Measurements from ENCODE around the gene CAP1.

DNA sequence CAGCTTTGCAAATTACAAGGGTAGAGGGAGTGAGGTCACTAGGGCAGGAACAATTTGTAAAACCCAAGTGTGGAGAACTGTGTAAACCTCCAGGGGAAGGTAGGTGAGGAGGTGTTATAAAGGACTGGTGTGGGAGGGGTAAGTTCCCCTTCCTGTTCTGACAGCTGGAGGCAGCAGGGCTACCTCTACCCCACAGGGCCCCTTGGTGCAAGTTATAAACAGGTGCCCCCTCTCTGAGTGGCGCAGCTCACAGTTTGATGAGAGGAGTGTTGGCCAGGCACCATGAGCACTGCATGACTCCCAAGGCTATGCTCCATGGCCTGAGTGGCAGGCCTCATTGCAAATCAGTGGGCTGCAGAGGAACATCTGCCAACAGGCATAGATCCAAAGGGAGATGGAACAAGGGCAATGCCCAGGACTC, 44.5 kb upstream of the CAP1 start:
- TF ChIP-seq TEAD4 (IDR thresholded peaks at IDR 0.05) (no peak), EP300 (IDR thresholded peaks at IDR 0.05; ENCODE audit: borderline replicate concordance) (no peak), CEBPB (IDR thresholded peaks at IDR 0.05) (no peak), YY1 (IDR thresholded peaks at IDR 0.05; ENCODE audit: low read depth) (no peak), TCF12 (IDR thresholded peaks at IDR 0.05; ENCODE audit: low read depth) (no peak), RAD21 (IDR thresholded peaks at IDR 0.05; ENCODE audit: low read depth) (no peak), FOXM1 (IDR thresholded peaks at IDR 0.05; ENCODE audit: borderline replicate concordance, low read depth) (no peak), EGR1 (IDR thresholded peaks at IDR 0.05) (no peak), CREB1 (IDR thresholded peaks at IDR 0.05; ENCODE audit: low read depth) (no peak), TAF1 (IDR thresholded peaks at IDR 0.05; ENCODE audit: low read depth) (no peak), ZBTB7A (IDR thresholded peaks at IDR 0.05; ENCODE audit: low read depth) (no peak)
- TF ChIP-seq, protein P1, sequence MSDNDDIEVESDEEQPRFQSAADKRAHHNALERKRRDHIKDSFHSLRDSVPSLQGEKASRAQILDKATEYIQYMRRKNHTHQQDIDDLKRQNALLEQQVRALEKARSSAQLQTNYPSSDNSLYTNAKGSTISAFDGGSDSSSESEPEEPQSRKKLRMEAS (IDR thresholded peaks at IDR 0.05) = no peak
- TF ChIP-seq, protein P2, sequence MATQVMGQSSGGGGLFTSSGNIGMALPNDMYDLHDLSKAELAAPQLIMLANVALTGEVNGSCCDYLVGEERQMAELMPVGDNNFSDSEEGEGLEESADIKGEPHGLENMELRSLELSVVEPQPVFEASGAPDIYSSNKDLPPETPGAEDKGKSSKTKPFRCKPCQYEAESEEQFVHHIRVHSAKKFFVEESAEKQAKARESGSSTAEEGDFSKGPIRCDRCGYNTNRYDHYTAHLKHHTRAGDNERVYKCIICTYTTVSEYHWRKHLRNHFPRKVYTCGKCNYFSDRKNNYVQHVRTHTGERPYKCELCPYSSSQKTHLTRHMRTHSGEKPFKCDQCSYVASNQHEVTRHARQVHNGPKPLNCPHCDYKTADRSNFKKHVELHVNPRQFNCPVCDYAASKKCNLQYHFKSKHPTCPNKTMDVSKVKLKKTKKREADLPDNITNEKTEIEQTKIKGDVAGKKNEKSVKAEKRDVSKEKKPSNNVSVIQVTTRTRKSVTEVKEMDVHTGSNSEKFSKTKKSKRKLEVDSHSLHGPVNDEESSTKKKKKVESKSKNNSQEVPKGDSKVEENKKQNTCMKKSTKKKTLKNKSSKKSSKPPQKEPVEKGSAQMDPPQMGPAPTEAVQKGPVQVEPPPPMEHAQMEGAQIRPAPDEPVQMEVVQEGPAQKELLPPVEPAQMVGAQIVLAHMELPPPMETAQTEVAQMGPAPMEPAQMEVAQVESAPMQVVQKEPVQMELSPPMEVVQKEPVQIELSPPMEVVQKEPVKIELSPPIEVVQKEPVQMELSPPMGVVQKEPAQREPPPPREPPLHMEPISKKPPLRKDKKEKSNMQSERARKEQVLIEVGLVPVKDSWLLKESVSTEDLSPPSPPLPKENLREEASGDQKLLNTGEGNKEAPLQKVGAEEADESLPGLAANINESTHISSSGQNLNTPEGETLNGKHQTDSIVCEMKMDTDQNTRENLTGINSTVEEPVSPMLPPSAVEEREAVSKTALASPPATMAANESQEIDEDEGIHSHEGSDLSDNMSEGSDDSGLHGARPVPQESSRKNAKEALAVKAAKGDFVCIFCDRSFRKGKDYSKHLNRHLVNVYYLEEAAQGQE (IDR thresholded peaks at IDR 0.05; ENCODE audit: low read depth) = no peak
- TF ChIP-seq, protein P3, sequence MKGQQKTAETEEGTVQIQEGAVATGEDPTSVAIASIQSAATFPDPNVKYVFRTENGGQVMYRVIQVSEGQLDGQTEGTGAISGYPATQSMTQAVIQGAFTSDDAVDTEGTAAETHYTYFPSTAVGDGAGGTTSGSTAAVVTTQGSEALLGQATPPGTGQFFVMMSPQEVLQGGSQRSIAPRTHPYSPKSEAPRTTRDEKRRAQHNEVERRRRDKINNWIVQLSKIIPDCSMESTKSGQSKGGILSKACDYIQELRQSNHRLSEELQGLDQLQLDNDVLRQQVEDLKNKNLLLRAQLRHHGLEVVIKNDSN (IDR thresholded peaks at IDR 0.05) = no peak

All from Ishikawa (cell line).